ENCODE results near the gene PGP.

GRCh38 chr16:2177561-2177960 is 37.1 kb downstream of the PGP start:
- no peak for TF ChIP-seq CTCF (IDR thresholded peaks at IDR 0.05; ENCODE audit: insufficient read depth, low read length, poor library complexity, severe bottlenecking)
- no peak for TF ChIP-seq EZH2phosphoT487 (conservative IDR thresholded peaks at IDR 0.05; ENCODE audit: low read length)
